HepG2 (cell line): ENCODE measurements around the gene LZTR1. TPM values are rescaled to one million over a fixed set of nuclear protein-coding genes. Genes with fewer than 3 reads are reported as not detected.
A peak's percentile ranks its signal among the peaks of the same experiment; 100 is the strongest.

ENCODE experiments used
- ARID2 ChIP-seq: sonication (generic); formaldehyde crosslinking; IDR thresholded peaks from 2 replicates; pipeline ENCODE4 v1.8.1; 2022; ENCODE audit warnings: mild to moderate bottlenecking, missing genetic modification reagents, borderline replicate concordance
- HOXA3 ChIP-seq: sonication (generic); formaldehyde crosslinking; IDR thresholded peaks from 2 replicates; pipeline ENCODE4 v1.5.0; 2020; ENCODE audit warnings: missing genetic modification reagents
- NR2F1 ChIP-seq, 2 experiments: fragments of 450-650 bp in 1 of 2; formaldehyde crosslinking in 1 of 2; IDR thresholded peaks; 2 replicates each; pipeline versions ENCODE4 v1.5.0 to v1.6.1; 2016 to 2020; ENCODE audit warnings: mild to moderate bottlenecking in 1 of 2, missing compliant biosample characterization in 1 of 2, missing genetic modification reagents in 1 of 2, moderate library complexity in 1 of 2
- POLR2AphosphoS2 ChIP-seq: IDR thresholded peaks from 2 replicates; pipeline ENCODE4 v1.6.1; 2011; ENCODE audit warnings: low read depth, low read length, improper control_type of control experiment
- SMC3 ChIP-seq: IDR thresholded peaks from 2 replicates; pipeline ENCODE4 v1.6.1; 2011; ENCODE audit warnings: low read length, improper control_type of control experiment
- TAF1 ChIP-seq: sonication (generic); formaldehyde crosslinking; IDR thresholded peaks from 2 replicates; pipeline ENCODE4 v1.4.0; 2020; ENCODE audit warnings: missing genetic modification reagents
- TSC22D2 ChIP-seq: sonication (generic); formaldehyde crosslinking; IDR thresholded peaks from 2 replicates; pipeline ENCODE4 v1.5.1; 2020; ENCODE audit warnings: missing genetic modification reagents, mild to moderate bottlenecking, borderline replicate concordance
- ZEB1 ChIP-seq: IDR thresholded peaks from 2 replicates; pipeline ENCODE4 v1.6.1; 2012; ENCODE audit warnings: mild to moderate bottlenecking, low read depth, inconsistent platforms; ENCODE audit not compliant: insufficient replicate concordance
- ZNF17 ChIP-seq: sonication (generic); formaldehyde crosslinking; IDR thresholded peaks from 2 replicates; pipeline ENCODE4 v1.5.0; 2020; ENCODE audit warnings: mild to moderate bottlenecking, missing genetic modification reagents
- ZNF235 ChIP-seq: sonication (generic); formaldehyde crosslinking; IDR thresholded peaks from 2 replicates; pipeline ENCODE4 v1.8.1; 2023; ENCODE audit warnings: mild to moderate bottlenecking, missing genetic modification reagents, borderline replicate concordance
- ZNF253 ChIP-seq: sonication (generic); formaldehyde crosslinking; IDR thresholded peaks from 2 replicates; pipeline ENCODE4 v1.8.0; 2022; ENCODE audit warnings: mild to moderate bottlenecking, missing genetic modification reagents, borderline replicate concordance
- ZNF569 ChIP-seq: sonication (generic); formaldehyde crosslinking; IDR thresholded peaks from 2 replicates; pipeline ENCODE4 v1.5.0; 2020; ENCODE audit warnings: mild to moderate bottlenecking, missing genetic modification reagents, moderate library complexity, borderline replicate concordance
- polyA plus RNA-seq, 8 experiments: library from polyadenylated mRNA; depleted of rRNA in 3 of 8; stranded (reverse) in 7 of 8; unstranded in 1 of 8; fragments of >200 nt; fragmentation: Illumina TruSeq in 4 of 8; extraction: Trizol in 4 of 8; gene quantifications; 2 replicates each; pipeline versions ENCODE4 v1.2.1 to v1.2.3, GENCODE V29; 2011 to 2016; ENCODE audit warnings: low read depth in 4 of 8, missing spikeins in 1 of 8, mixed read lengths in 1 of 8; ENCODE audit not compliant: insufficient read depth in 1 of 8
- total RNA-seq, 5 experiments: library from RNA; depleted of rRNA; stranded (reverse); fragments of >200 nt; fragmentation: Illumina TruSeq; extraction: Trizol; gene quantifications; 2 replicates each; pipeline ENCODE4 v1.2.3, GENCODE V29; 2016; ENCODE audit warnings: low read depth in 1 of 5
- TF ChIP-seq, protein P1 (sequence below): sonication (generic); formaldehyde crosslinking; IDR thresholded peaks from 2 replicates; pipeline ENCODE4 v1.4.0; 2020; ENCODE audit warnings: missing genetic modification reagents, mild to moderate bottlenecking, borderline replicate concordance
- TF ChIP-seq, protein P2 (sequence below): sonication (generic); formaldehyde crosslinking; conservative IDR thresholded peaks from 2 replicates; pipeline ENCODE4 v1.8.0; 2022; ENCODE audit warnings: missing genetic modification reagents
- TF ChIP-seq, protein P3 (sequence below): IDR thresholded peaks from 2 replicates; pipeline ENCODE4 v1.6.1; 2012; ENCODE audit warnings: low read depth, low read length, improper control_type of control experiment
- TF ChIP-seq, protein P4 (sequence below): sonication (generic); formaldehyde crosslinking; IDR thresholded peaks from 2 replicates; pipeline ENCODE4 v1.4.0; 2020; ENCODE audit warnings: missing genetic modification reagents
- TF ChIP-seq, protein P5 (sequence below), 2 experiments: IDR thresholded peaks; 2 replicates each; pipeline ENCODE4 v1.6.1; 2011 to 2012; ENCODE audit warnings: low read length in 2 of 2, borderline replicate concordance in 1 of 2, low read depth in 1 of 2, mild to moderate bottlenecking in 1 of 2, moderate library complexity in 1 of 2

Gene LZTR1
- total and polyA plus RNA-seq, 2 of the 13 experiments (the other 11 are each of a cell fraction or from before 2014, with no cell fraction given), result 21.8 to 22.4 TPM

DNA sequence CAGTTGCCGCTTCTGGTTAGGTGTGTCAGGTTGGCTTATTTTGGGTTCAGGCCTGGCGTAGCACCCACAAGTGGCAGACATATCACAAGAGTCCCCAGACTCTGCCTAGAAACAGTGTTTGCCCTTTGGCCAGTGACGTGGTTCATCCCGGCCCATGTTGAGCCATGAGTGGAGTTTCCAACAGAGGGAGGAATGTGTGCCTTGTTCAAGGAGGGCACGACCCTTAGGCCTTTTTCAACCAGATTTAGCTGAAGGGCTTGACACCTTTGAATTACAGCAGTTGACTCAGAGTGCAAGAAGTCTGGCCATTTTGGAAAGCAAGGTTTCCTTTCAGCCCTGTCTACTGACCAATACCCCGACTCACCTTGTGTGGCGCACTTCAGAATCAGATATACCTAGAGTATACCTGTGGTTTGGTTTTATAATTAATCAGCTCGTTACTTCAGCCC, 30.1 kb upstream of the LZTR1 start (continued):
- TF ChIP-seq, protein P1, sequence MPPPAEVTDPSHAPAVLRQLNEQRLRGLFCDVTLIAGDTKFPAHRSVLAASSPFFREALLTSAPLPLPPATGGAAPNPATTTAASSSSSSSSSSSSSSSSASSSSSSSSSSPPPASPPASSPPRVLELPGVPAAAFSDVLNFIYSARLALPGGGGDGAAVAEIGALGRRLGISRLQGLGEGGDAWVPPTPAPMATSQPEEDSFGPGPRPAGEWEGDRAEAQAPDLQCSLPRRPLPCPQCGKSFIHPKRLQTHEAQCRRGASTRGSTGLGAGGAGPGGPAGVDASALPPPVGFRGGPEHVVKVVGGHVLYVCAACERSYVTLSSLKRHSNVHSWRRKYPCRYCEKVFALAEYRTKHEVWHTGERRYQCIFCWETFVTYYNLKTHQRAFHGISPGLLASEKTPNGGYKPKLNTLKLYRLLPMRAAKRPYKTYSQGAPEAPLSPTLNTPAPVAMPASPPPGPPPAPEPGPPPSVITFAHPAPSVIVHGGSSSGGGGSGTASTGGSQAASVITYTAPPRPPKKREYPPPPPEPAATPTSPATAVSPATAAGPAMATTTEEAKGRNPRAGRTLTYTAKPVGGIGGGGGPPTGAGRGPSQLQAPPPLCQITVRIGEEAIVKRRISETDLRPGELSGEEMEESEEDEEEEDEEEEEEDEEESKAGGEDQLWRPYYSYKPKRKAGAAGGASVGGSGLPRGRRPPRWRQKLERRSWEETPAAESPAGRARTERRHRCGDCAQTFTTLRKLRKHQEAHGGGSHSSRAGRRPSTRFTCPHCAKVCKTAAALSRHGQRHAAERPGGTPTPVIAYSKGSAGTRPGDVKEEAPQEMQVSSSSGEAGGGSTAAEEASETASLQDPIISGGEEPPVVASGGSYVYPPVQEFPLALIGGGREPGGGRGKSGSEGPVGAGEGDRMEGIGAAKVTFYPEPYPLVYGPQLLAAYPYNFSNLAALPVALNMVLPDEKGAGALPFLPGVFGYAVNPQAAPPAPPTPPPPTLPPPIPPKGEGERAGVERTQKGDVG (CRISPR knock-in tag), result no peak
- TF ChIP-seq ZNF569, result no peak
- TF ChIP-seq SMC3, result 0 out of 2 replicates have a peak, but pooled peaks have one; percentile 11
- TF ChIP-seq ZNF253 (CRISPR knock-in tag), result no peak
- no peak for TF ChIP-seq ARID2
- TF ChIP-seq, protein P2, sequence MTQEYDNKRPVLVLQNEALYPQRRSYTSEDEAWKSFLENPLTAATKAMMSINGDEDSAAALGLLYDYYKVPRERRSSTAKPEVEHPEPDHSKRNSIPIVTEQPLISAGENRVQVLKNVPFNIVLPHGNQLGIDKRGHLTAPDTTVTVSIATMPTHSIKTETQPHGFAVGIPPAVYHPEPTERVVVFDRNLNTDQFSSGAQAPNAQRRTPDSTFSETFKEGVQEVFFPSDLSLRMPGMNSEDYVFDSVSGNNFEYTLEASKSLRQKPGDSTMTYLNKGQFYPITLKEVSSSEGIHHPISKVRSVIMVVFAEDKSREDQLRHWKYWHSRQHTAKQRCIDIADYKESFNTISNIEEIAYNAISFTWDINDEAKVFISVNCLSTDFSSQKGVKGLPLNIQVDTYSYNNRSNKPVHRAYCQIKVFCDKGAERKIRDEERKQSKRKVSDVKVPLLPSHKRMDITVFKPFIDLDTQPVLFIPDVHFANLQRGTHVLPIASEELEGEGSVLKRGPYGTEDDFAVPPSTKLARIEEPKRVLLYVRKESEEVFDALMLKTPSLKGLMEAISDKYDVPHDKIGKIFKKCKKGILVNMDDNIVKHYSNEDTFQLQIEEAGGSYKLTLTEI (CRISPR knock-in tag), result no peak
- no peak for TF ChIP-seq TSC22D2
- TF ChIP-seq POLR2AphosphoS2, result no peak
- peak; percentile 38 for TF ChIP-seq ZEB1
- peak; percentile 75 for TF ChIP-seq HOXA3 (CRISPR knock-in tag)
- TF ChIP-seq, protein P3, sequence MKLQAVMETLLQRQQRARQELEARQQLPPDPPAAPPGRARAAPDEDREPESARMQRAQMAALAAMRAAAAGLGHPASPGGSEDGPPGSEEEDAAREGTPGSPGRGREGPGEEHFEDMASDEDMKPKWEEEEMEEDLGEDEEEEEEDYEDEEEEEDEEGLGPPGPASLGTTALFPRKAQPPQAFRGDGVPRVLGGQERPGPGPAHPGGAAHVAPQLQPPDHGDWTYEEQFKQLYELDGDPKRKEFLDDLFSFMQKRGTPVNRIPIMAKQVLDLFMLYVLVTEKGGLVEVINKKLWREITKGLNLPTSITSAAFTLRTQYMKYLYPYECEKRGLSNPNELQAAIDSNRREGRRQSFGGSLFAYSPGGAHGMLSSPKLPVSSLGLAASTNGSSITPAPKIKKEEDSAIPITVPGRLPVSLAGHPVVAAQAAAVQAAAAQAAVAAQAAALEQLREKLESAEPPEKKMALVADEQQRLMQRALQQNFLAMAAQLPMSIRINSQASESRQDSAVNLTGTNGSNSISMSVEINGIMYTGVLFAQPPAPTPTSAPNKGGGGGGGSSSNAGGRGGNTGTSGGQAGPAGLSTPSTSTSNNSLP, result 0 out of 2 replicates have a peak, but pooled peaks have one; percentile 5
- peak; percentile 6; the same call in 1 of the 2 replicates for TF ChIP-seq TAF1 (CRISPR knock-in tag)
- no peak for TF ChIP-seq ZNF235 (CRISPR knock-in tag)
- TF ChIP-seq ZNF17 (CRISPR knock-in tag), result no peak
- TF ChIP-seq, protein P4, sequence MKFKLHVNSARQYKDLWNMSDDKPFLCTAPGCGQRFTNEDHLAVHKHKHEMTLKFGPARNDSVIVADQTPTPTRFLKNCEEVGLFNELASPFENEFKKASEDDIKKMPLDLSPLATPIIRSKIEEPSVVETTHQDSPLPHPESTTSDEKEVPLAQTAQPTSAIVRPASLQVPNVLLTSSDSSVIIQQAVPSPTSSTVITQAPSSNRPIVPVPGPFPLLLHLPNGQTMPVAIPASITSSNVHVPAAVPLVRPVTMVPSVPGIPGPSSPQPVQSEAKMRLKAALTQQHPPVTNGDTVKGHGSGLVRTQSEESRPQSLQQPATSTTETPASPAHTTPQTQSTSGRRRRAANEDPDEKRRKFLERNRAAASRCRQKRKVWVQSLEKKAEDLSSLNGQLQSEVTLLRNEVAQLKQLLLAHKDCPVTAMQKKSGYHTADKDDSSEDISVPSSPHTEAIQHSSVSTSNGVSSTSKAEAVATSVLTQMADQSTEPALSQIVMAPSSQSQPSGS (CRISPR knock-in tag), result no peak
- TF ChIP-seq NR2F1 (CRISPR knock-in tag; IDR thresholded peaks at IDR 0.05), result peak in 1 of 2 experiments; percentile 57; a peak in 1 of 4 replicates
- TF ChIP-seq, protein P5, sequence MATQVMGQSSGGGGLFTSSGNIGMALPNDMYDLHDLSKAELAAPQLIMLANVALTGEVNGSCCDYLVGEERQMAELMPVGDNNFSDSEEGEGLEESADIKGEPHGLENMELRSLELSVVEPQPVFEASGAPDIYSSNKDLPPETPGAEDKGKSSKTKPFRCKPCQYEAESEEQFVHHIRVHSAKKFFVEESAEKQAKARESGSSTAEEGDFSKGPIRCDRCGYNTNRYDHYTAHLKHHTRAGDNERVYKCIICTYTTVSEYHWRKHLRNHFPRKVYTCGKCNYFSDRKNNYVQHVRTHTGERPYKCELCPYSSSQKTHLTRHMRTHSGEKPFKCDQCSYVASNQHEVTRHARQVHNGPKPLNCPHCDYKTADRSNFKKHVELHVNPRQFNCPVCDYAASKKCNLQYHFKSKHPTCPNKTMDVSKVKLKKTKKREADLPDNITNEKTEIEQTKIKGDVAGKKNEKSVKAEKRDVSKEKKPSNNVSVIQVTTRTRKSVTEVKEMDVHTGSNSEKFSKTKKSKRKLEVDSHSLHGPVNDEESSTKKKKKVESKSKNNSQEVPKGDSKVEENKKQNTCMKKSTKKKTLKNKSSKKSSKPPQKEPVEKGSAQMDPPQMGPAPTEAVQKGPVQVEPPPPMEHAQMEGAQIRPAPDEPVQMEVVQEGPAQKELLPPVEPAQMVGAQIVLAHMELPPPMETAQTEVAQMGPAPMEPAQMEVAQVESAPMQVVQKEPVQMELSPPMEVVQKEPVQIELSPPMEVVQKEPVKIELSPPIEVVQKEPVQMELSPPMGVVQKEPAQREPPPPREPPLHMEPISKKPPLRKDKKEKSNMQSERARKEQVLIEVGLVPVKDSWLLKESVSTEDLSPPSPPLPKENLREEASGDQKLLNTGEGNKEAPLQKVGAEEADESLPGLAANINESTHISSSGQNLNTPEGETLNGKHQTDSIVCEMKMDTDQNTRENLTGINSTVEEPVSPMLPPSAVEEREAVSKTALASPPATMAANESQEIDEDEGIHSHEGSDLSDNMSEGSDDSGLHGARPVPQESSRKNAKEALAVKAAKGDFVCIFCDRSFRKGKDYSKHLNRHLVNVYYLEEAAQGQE (IDR thresholded peaks at IDR 0.05; ENCODE audit: borderline replicate concordance in 1 of 2, low read depth in 1 of 2, low read length in 2 of 2), result no peak
